Heart left ventricle (tissue), 13 donors: ENCODE measurements around the gene FLNB.

Experiments used
- CTCF ChIP-seq, 12 donors: fragments of 200-600 bp; sonication (generic) in 4 of 12; IDR thresholded peaks; one replicate each; pipeline versions ENCODE4 v1.5.0 to v1.8.0; 2018 to 2022; ENCODE audit warnings: antibody characterized with exemption in 12 of 12, mild to moderate bottlenecking in 5 of 12
- POLR2A ChIP-seq, 2 donors: fragments of 450-650 bp; IDR thresholded peaks; one replicate each; pipeline ENCODE4 v1.6.1; 2017; ENCODE audit warnings: antibody characterized with exemption in 2 of 2, mild to moderate bottlenecking in 2 of 2, moderate library complexity in 2 of 2
- donor health status: ischemic (EF 13 %, LVEDD 7.1; RV severe dilation, severe dysfunction).
- donor health status: DM: no; HTN: yes; CAD: no.
- donor health status: DM: no; HTN: no; CAD: no.
- donor health status: ischemic (EF 25% LVEDD 6.9; RV normal size, moderate dysfunction).
- donor health status: ischemic (EF 25% LVEDD 5.7; RV mildly dilated, moderate dysfunction).
- donor health status: ischemic (EF 35%, LVEDD 5.7; RV mildly dilated, moderate dysfunction).
- donor health status: nonischemic (EF 11% LVEDD 7.7; RV severe dilation, severe dysfunction).
- donor health status: DM: yes; HTN: yes; CAD: no.
- donor health status: PGD.
- donor health status: ischemic (EF 29% LVEDD 5.4; RV normal size, mild dysfunction).
- donor health status: nonischemic (EF 23%, LVEDD 6.1; RV moderate dilation, normal function).

DNA sequence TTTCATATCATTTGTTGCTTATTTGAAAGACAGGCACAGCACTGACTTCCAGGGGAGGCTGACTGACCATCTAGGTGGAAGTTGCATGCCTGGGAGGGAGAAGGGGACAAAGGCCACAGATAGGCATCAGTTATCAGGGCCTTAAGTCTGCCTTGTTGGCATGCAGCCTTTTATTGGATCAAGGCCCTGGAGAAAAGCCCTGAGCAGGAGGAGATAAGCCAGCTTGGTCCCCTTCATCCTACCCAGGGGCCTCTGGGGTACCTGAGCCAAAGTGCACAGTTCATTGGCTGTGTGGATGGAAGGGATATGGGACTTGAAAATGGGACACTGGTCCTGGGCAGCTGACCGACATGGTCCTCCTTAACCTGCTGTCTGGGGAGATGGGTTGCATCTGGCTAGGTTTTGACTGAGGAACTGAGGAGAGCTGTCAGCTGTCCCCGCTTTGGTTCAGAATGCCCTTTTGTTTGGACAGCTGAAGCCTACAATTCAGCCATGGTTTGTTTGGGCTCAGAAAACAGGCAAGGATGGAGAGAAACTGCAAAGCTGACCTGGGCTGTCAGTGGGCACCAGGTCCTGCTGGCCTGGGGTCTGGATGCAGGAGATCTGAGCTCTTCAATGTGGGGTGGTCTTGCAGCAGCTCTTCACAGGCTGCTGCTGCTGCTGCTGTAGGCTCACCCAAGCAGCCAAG is 60.0 kb downstream of the FLNB start:
- TF ChIP-seq CTCF (IDR thresholded peaks at IDR 0.05) (no peak), POLR2A (IDR thresholded peaks at IDR 0.05) (no peak)
